ENCODE results near the gene PPP1R14C. TPM values are rescaled to one million over a fixed set of nuclear protein-coding genes. Genes with fewer than 3 reads are reported as not detected.
A peak's percentile ranks its signal among the peaks of the same experiment; 100 is the strongest.

Gene PPP1R14C
- total RNA-seq, 1 experiment from 2014 or later = 12.1 TPM

DNA sequence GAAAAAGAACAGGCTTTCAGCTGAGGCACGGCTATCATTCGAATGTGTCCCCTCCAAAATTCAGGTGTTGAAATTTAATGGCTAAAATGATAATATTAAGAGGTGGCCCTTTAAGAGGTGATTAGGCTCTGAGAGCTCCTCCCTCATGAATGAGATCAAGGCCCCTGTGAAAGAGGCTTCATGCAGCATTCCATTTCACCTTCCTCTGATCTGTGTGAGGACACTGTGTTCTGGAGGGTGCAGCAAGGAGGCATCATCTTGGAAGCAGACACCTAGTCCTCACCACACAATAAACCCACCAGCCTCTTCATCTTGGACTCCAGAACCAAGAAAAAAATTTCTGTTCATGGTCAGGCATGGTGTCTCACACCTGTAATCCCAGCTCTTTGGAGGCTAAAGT, 56.4 kb downstream of the PPP1R14C start:
- no peak for DNase-seq
- no peak overlapping the region for H2AFZ ChIP-seq
- intact Hi-C loops (cut with micrococcal nuclease; ENCODE audit: unreplicated experiment) = no loop called here
- no peaks in the 10 kb centered on the region for H4K20me1 ChIP-seq (ENCODE audit: insufficient read depth)
- no peak overlapping the region for H3K27ac ChIP-seq
- BruUV-seq (replicated peaks) = no TSS peak
- TF ChIP-seq, protein P1, sequence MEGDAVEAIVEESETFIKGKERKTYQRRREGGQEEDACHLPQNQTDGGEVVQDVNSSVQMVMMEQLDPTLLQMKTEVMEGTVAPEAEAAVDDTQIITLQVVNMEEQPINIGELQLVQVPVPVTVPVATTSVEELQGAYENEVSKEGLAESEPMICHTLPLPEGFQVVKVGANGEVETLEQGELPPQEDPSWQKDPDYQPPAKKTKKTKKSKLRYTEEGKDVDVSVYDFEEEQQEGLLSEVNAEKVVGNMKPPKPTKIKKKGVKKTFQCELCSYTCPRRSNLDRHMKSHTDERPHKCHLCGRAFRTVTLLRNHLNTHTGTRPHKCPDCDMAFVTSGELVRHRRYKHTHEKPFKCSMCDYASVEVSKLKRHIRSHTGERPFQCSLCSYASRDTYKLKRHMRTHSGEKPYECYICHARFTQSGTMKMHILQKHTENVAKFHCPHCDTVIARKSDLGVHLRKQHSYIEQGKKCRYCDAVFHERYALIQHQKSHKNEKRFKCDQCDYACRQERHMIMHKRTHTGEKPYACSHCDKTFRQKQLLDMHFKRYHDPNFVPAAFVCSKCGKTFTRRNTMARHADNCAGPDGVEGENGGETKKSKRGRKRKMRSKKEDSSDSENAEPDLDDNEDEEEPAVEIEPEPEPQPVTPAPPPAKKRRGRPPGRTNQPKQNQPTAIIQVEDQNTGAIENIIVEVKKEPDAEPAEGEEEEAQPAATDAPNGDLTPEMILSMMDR (conservative IDR thresholded peaks at IDR 0.05) = no peak
- no peak for TF ChIP-seq EZH2 (IDR thresholded peaks at IDR 0.05; ENCODE audit: low read depth)
- H3K4me1 ChIP-seq (replicated peaks; ENCODE audit: insufficient read depth) = peaks cover 35% of the 10 kb centered on the region
- no peaks in the 10 kb centered on the region for H3K9me2 ChIP-seq (ENCODE audit: insufficient read depth)
- no peaks in the 10 kb centered on the region; the same call in 1 of the 2 replicates for H3F3A ChIP-seq (ENCODE audit: insufficient read depth, low read depth)
- 0 out of 2 replicates have a peak, but pooled peaks cover 5% of the 10 kb centered on the region for H3K79me2 ChIP-seq (ENCODE audit: low read depth)
- H3K9me3 ChIP-seq (ENCODE audit: insufficient read depth, low read depth) = no peaks in the 10 kb centered on the region
- H3K36me3 ChIP-seq (ENCODE audit: low read depth) = no peaks in the 10 kb centered on the region
- CTCF ChIA-PET = no interaction called here
- no peaks in the 10 kb centered on the region for H3K27me3 ChIP-seq (ENCODE audit: insufficient read depth, low read depth)
- H3K4me2 ChIP-seq = no peak overlapping the region
- POLR2A ChIA-PET (ENCODE audit: unreplicated experiment) = no interaction called here
- H3K4me3 ChIP-seq = no peak overlapping the region

DNA sequence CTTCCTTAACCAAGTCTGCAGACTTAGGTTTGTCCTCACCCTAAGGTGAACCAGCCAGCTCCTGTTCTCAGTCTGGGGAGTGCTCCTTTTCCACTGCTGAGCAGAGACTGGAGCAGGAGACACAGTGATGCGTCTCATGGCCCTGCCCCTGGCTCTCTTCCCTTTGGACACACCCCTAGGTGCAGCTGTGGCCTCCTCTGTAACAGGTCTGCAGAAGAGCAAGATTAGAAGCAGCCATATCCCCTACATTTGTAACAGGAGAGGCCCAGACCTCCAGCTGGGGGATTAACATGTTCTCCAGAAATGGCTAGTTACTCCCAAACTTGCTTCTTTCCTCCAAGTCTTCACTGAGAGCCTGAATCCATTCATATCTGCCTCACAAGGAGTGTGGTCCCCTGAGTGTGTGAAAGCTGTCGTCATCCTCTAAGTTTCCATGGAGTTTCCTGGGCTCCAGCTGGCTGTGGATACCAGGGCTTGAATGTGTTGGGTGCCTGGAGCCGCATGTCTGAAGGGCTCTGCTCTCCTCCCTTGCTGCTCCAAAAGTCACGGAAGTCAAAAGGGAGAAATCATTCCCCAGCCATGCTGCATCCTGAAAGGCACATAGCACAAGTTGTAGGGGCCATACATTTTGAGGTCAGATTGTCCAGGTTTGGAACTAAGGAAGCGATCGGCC, 57.7 kb downstream of the PPP1R14C start:
- Histone ChIP-seq H3K27me3 (ENCODE audit: insufficient read depth, low read depth) (no peaks in the 10 kb centered on the region), H4K20me1 (ENCODE audit: insufficient read depth) (no peaks in the 10 kb centered on the region), H2AFZ (no peak overlapping the region), H3K9me2 (ENCODE audit: insufficient read depth) (no peaks in the 10 kb centered on the region), H3K4me2 (no peak overlapping the region), H3K27ac (no peak overlapping the region), H3F3A (ENCODE audit: insufficient read depth, low read depth) (no peaks in the 10 kb centered on the region; the same call in 1 of the 2 replicates), H3K4me3 (no peak overlapping the region), H3K36me3 (ENCODE audit: low read depth) (no peaks in the 10 kb centered on the region), H3K9me3 (ENCODE audit: insufficient read depth, low read depth) (no peaks in the 10 kb centered on the region), H3K4me1 (replicated peaks; ENCODE audit: insufficient read depth) (peaks cover 35% of the 10 kb centered on the region), H3K79me2 (ENCODE audit: low read depth) (0 out of 2 replicates have a peak, but pooled peaks cover 5% of the 10 kb centered on the region)
- intact Hi-C loops (cut with micrococcal nuclease; ENCODE audit: unreplicated experiment) = no loop called here
- ChIA-PET CTCF (no interaction called here), POLR2A (ENCODE audit: unreplicated experiment) (no interaction called here)
- DNase-seq = no peak
- no TSS peak for BruUV-seq (replicated peaks)
- TF ChIP-seq EZH2 (IDR thresholded peaks at IDR 0.05; ENCODE audit: low read depth) = no peak
- TF ChIP-seq, protein P1 (conservative IDR thresholded peaks at IDR 0.05) = no peak

DNA sequence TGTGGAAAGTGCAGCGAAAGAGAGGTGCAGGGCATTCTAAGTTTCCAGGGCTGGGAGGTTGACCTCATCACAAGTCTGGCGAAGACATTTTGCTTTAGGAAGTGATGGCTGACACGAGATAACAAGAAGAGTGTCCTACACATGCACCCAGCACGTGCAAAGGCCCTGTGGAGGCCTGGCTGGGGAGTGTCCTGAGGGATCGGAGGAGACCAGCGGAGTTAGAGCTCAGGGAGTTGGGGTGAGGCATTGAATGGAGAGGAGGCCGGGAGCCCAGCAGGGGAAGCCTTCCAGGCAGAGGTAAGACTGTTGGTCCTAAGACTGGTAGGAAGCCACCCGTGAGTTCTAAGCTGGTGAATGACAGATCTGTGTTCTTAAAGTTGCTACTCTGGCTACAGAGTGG, 58.4 kb downstream of the PPP1R14C start:
- Histone ChIP-seq H3K27ac (0 out of 2 replicates have a peak overlapping the region, but pooled peaks have one; percentile 50), H3K27me3 (ENCODE audit: insufficient read depth, low read depth) (no peaks in the 10 kb centered on the region), H2AFZ (no peak overlapping the region), H3K79me2 (ENCODE audit: low read depth) (0 out of 2 replicates have a peak, but pooled peaks cover 5% of the 10 kb centered on the region), H3K9me2 (ENCODE audit: insufficient read depth) (no peaks in the 10 kb centered on the region), H3F3A (ENCODE audit: insufficient read depth, low read depth) (no peaks in the 10 kb centered on the region; the same call in 1 of the 2 replicates), H3K4me1 (replicated peaks; ENCODE audit: insufficient read depth) (peaks cover 32% of the 10 kb centered on the region), H3K4me2 (no peak overlapping the region), H3K36me3 (ENCODE audit: low read depth) (no peaks in the 10 kb centered on the region), H4K20me1 (ENCODE audit: insufficient read depth) (no peaks in the 10 kb centered on the region), H3K4me3 (no peak overlapping the region), H3K9me3 (ENCODE audit: insufficient read depth, low read depth) (no peaks in the 10 kb centered on the region)
- TF ChIP-seq, protein P1 (conservative IDR thresholded peaks at IDR 0.05) = no peak
- no peak for TF ChIP-seq EZH2 (IDR thresholded peaks at IDR 0.05; ENCODE audit: low read depth)
- intact Hi-C loops (cut with micrococcal nuclease; ENCODE audit: unreplicated experiment) = no loop called here
- ChIA-PET POLR2A (ENCODE audit: unreplicated experiment) (no interaction called here), CTCF (no interaction called here)
- BruUV-seq (replicated peaks) = no TSS peak
- no peak for DNase-seq

Measured in PC-9 (cell line).